Sigmoid colon (tissue), 7 donors: ENCODE results near the gene LENG9. TPM values are rescaled to one million over a fixed set of nuclear protein-coding genes. Genes with fewer than 3 reads are reported as not detected.
A peak's percentile ranks its signal among the peaks of the same experiment; 100 is the strongest.
"Not testable (repeated sequence)": the region's sequence is repeated elsewhere in the genome, so short reads cannot be mapped to it uniquely, and the experiment has no call there.

Experiments used
- DNase-seq: peaks from one replicate; pipeline ENCODE4 v3.0.0-alpha.2; 2019
- H3K27ac ChIP-seq, 4 donors: fragments of 200-600 bp; sonication (generic); one replicate each; pipeline ENCODE4 v1.5.1; 2016 to 2019; ENCODE audit warnings: mild to moderate bottlenecking in 1 of 4
- H3K27me3 ChIP-seq, 3 donors: fragments of 200-600 bp; sonication (generic); one replicate each; pipeline ENCODE4 v1.5.1; 2019; ENCODE audit warnings: mild to moderate bottlenecking in 1 of 3
- H3K36me3 ChIP-seq, 4 donors: fragments of 200-600 bp; sonication (generic); one replicate each; pipeline ENCODE4 v1.5.1; 2016 to 2019
- H3K4me1 ChIP-seq, 4 donors: fragments of 200-600 bp; sonication (generic); one replicate each; pipeline ENCODE4 v1.5.1; 2017 to 2019
- H3K4me3 ChIP-seq, 4 donors: fragments of 200-600 bp; sonication (generic); one replicate each; pipeline ENCODE4 v1.5.1; 2017 to 2019; ENCODE audit warnings: mild to moderate bottlenecking in 2 of 4, moderate library complexity in 1 of 4
- H3K9me3 ChIP-seq, 4 donors: fragments of 200-600 bp in 3 of 4; sonication (generic) in 3 of 4; one replicate each; pipeline versions ENCODE4 v1.5.1 to v1.6.1; 2013 to 2019
- CTCF ChIP-seq, 4 experiments: fragments of 450-650 bp in 3 of 4; fragments of 200-600 bp in 1 of 4; IDR thresholded peaks; one replicate each; pipeline ENCODE4 v1.5.1; 2016 to 2019; ENCODE audit warnings: antibody characterized with exemption in 4 of 4, mild to moderate bottlenecking in 3 of 4, moderate library complexity in 2 of 4
- EP300 ChIP-seq, 4 donors: sonication (generic); formaldehyde crosslinking; IDR thresholded peaks; one replicate each; pipeline ENCODE4 v1.6.1; 2017; ENCODE audit warnings: antibody characterized with exemption in 4 of 4
- POLR2A ChIP-seq, 2 donors: fragments of 450-650 bp; IDR thresholded peaks; one replicate each; pipeline ENCODE4 v1.6.1; 2016; ENCODE audit warnings: antibody characterized with exemption in 2 of 2, mild to moderate bottlenecking in 2 of 2, moderate library complexity in 2 of 2
- POLR2AphosphoS5 ChIP-seq, 4 donors: sonication (generic); formaldehyde crosslinking; IDR thresholded peaks; one replicate each; pipeline ENCODE4 v1.6.1; 2017; ENCODE audit warnings: antibody characterized with exemption in 4 of 4
- WGBS, 2 donors: extraction: QIAGEN DNeasy Blood & Tissue Kit; methylation state at CpG; one replicate each; pipeline ENCODE4 v1.1.7; 2013; 5-methylcytosine and 5-hydroxymethylcytosine counted together
- intact Hi-C: fragments of 100-400 bp; cut with DNase I; formaldehyde crosslinking; loops from one replicate; pipeline ENCODE4 v1.15.1; 2023
- polyA plus RNA-seq, 3 donors: library from polyadenylated mRNA; stranded (reverse); fragments of 200-250 nt; gene quantifications; one replicate each; pipeline ENCODE4 v1.2.3, GENCODE V29; 2013
- total RNA-seq, 4 donors: library from RNA; depleted of rRNA; stranded (reverse); fragments of >200 nt; gene quantifications; one replicate each; pipeline ENCODE4 v1.1.0, GENCODE V29; 2016
- donor health status: healthy with polysubstance abuse.
- donor health status: Bipolar disorder and iron deficiency.
- donor health status: healthy.

The LENG9 gene
- total and polyA plus RNA-seq, 7 donors = 2.5 to 14.8 (median 7.8) TPM

DNA sequence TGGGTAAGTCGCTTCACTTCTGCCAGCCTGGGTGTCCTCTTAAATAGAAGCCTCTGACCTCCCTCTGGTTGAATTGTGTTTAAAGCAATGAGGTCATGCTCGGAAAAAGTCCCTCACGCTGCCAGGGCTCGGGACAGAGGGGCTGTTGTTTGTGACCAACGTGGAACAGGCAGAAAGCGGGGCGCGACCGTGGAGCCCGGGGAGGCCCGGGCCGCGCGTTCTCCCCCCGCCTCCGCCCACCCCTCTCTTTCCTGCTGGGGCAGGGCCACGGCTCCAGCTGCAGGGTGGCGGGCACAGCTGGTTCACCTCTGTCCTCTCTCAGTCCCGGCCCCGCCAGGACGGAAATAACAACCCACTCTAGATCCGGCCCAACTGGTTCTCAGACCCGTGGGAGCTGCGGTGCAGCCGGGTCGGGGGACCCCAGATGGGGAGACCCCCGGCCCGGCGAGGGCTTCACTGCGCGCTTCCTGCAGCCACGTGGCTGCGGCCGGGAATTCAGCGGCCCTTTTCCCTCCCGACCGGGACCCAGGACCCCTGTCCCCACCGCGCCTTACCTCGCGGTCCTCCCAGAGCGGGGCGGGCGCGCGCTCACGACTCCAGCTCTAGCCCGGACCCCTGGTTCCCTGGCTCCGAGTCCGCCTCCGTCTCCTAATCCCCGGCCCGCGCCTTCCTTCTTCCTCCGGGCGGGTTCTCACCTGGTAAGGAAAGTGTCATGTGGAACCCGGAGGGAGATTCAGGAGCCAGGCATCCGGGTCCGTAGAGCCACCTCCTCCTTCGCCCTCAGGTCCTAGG, 7.6 kb upstream of the LENG9 start:
- no peak for TF ChIP-seq CTCF (IDR thresholded peaks at IDR 0.05)
- peak in 1 of 2 donors; percentile 7 for TF ChIP-seq POLR2A (IDR thresholded peaks at IDR 0.05)
- TF ChIP-seq POLR2AphosphoS5 (IDR thresholded peaks at IDR 0.05) = peak in 3 of 4 donors; percentile 48 to 58 (median 52)
- DNase-seq = peak; percentile 78
- no peaks in the 10 kb centered on the region for H3K36me3 ChIP-seq
- intact Hi-C loops = no loop called here
- H3K27ac ChIP-seq = peak overlapping the region; percentile 72 to 82 (median 76)
- peak overlapping the region; percentile 20 to 48 (median 45) for H3K4me3 ChIP-seq
- H3K4me1 ChIP-seq = peaks cover 0 to 13% (median 9%) of the 10 kb centered on the region in 4 donors
- no peaks in the 10 kb centered on the region for H3K9me3 ChIP-seq
- H3K27me3 ChIP-seq = peaks cover 11 to 44% (median 12%) of the 10 kb centered on the region in 3 donors
- 1 to 2% methylated on average over 60 of the region's 60 CpGs for WGBS, 2 donors

- Histone ChIP-seq H3K4me1 (peaks cover 0 to 13% (median 9%) of the 10 kb centered on the region in 4 donors), H3K27me3 (peaks cover 11 to 44% (median 12%) of the 10 kb centered on the region in 3 donors), H3K36me3 (no peaks in the 10 kb centered on the region), H3K27ac (peak overlapping the region; percentile 72 to 82 (median 76)), H3K4me3 (peak overlapping the region in 2 of 4 donors; percentile 45), H3K9me3 (no peaks in the 10 kb centered on the region)
- WGBS, 2 donors = 20 to 67% methylated on average over 10 of the region's 10 CpGs
- intact Hi-C loops = no loop called here
- no peak for DNase-seq
- TF ChIP-seq EP300 (IDR thresholded peaks at IDR 0.05) = no peak
- TF ChIP-seq POLR2AphosphoS5 (IDR thresholded peaks at IDR 0.05) = no peak
- TF ChIP-seq CTCF (IDR thresholded peaks at IDR 0.05) = no peak
- TF ChIP-seq POLR2A (IDR thresholded peaks at IDR 0.05) = no peak
These were observed 6.8 kb upstream of the LENG9 start for GRCh38 chr19:54470276-54470887.

DNA sequence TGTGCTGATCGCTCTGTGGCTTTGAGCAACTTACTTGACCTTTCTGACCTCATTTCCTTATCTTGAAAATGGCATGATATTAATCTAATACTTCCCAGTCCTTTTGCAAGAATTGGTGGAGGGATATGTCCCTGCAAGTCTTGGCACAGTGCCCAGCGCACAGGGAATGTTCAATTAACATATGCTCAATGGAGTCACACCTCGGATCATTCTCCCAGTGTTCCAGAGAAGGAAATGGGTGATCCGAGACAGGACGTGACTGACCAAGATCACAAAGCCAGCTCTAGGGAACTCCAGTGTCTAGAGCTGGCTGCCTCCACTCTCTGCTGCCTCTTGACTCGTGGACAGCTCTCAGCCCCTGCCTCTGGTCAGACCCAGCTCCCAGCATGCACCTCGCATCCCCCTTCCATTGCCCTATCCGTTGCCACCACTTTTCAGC, 5.9 kb upstream of the LENG9 start:
- peak overlapping the region; percentile 72 to 82 (median 76) for H3K27ac ChIP-seq
- peaks cover 11 to 38% (median 12%) of the 10 kb centered on the region in 3 donors for H3K27me3 ChIP-seq
- 13 to 61% methylated on average over 8 of the region's 8 CpGs for WGBS, 2 donors
- no peak overlapping the region for H3K4me3 ChIP-seq
- DNase-seq = no peak
- TF ChIP-seq POLR2AphosphoS5 (IDR thresholded peaks at IDR 0.05) (no peak), EP300 (IDR thresholded peaks at IDR 0.05) (no peak), CTCF (IDR thresholded peaks at IDR 0.05) (no peak), POLR2A (IDR thresholded peaks at IDR 0.05) (no peak)
- H3K9me3 ChIP-seq = no peaks in the 10 kb centered on the region
- H3K4me1 ChIP-seq = peaks cover 0 to 18% (median 15%) of the 10 kb centered on the region in 4 donors
- intact Hi-C loops = loop anchor here (10.0 kb wide), 2 partner anchors 265 to 645 kb away; partner anchors contain the start of genes PPP1R12C and RPS9
- H3K36me3 ChIP-seq = no peaks in the 10 kb centered on the region

GRCh38 chr19:54466110-54466480, 2.5 kb upstream of the LENG9 start:
- intact Hi-C loops = loop anchor here (10.0 kb wide), 2 partner anchors 261 to 649 kb away; partner anchors contain the start of genes PPP1R12C and RPS9
- not testable (repeated sequence) for H3K9me3 ChIP-seq, H3K4me3 ChIP-seq, H3K27ac ChIP-seq, DNase-seq
- 93 to 96% methylated on average over 14 of the region's 14 CpGs for WGBS, 2 donors
- H3K4me1 ChIP-seq = peaks cover 0 to 44% (median 39%) of the 10 kb centered on the region in 4 donors
- peaks cover 2 to 20% (median 4%) of the 10 kb centered on the region in 3 donors for H3K27me3 ChIP-seq
- peaks cover 0 to 13% (median 6%) of the 10 kb centered on the region in 4 donors for H3K36me3 ChIP-seq
